CD8-positive, alpha-beta memory T cell (primary cell): ENCODE results near the gene SYVN1. TPM values are rescaled to one million over a fixed set of nuclear protein-coding genes. Genes with fewer than 3 reads are reported as not detected.
A peak's percentile ranks its signal among the peaks of the same experiment; 100 is the strongest.

Experiments
- CTCF ChIA-PET: fragments of 350-600 bp; sonication (Branson Sonifier 250); formaldehyde crosslinking; loops from one replicate; lab custom pipeline; 2021; ENCODE audit warnings: antibody characterized with exemption; lab: Charles Lee
- POLR2A ChIA-PET: fragments of 350-600 bp; sonication (Branson Sonifier 250); formaldehyde crosslinking; loops from one replicate; lab custom pipeline; 2021; ENCODE audit warnings: antibody characterized with exemption; lab: Charles Lee
- DNase-seq, 5 donors: peaks; one replicate each; pipeline versions ENCODE4 v3.0.0 to v3.0.0-alpha.2; 2020 to 2022; ENCODE audit warnings: mixed read lengths in 1 of 5
- H3K27ac ChIP-seq: one replicate; pipeline ENCODE4 v1.7.0; 2013; ENCODE audit warnings: low read depth, mild to moderate bottlenecking, low read length, moderate library complexity
- H3K27me3 ChIP-seq: 2 replicates; pipeline ENCODE4 v1.7.0; 2013; ENCODE audit warnings: low read length, mild to moderate bottlenecking; ENCODE audit not compliant: insufficient read depth, poor library complexity, severe bottlenecking
- H3K36me3 ChIP-seq: 2 replicates; pipeline ENCODE4 v1.7.0; 2013; ENCODE audit warnings: mild to moderate bottlenecking, low read length, moderate library complexity; ENCODE audit not compliant: insufficient read depth
- H3K4me1 ChIP-seq: 2 replicates; pipeline ENCODE4 v1.7.0; 2013; ENCODE audit warnings: mild to moderate bottlenecking, low read length, moderate library complexity; ENCODE audit not compliant: insufficient read depth
- H3K4me3 ChIP-seq: 2 replicates; pipeline ENCODE4 v1.7.0; 2013; ENCODE audit warnings: mild to moderate bottlenecking, low read length
- H3K9me3 ChIP-seq: 2 replicates; pipeline ENCODE4 v1.7.0; 2013; ENCODE audit warnings: mild to moderate bottlenecking, low read length
- H3K27ac Mint-ChIP-seq, 8 donors: one replicate each; pipeline ENCODE4 v1.8.0; 2020 to 2021; ENCODE audit warnings: mixed read lengths in 8 of 8, mild to moderate bottlenecking in 6 of 8, inconsistent platforms in 3 of 8, moderate library complexity in 3 of 8
- H3K27me3 Mint-ChIP-seq, 2 donors: one replicate each; pipeline ENCODE4 v1.8.0; 2020 to 2021; ENCODE audit warnings: mixed read lengths in 2 of 2, mild to moderate bottlenecking in 1 of 2, moderate library complexity in 1 of 2
- H3K36me3 Mint-ChIP-seq, 3 donors: one replicate each; pipeline ENCODE4 v1.8.0; 2020 to 2021; ENCODE audit warnings: mixed read lengths in 3 of 3, inconsistent platforms in 1 of 3, mild to moderate bottlenecking in 1 of 3
- H3K4me1 Mint-ChIP-seq, 3 donors: one replicate each; pipeline ENCODE4 v1.8.0; 2020 to 2021; ENCODE audit warnings: mixed read lengths in 3 of 3, inconsistent platforms in 1 of 3, mild to moderate bottlenecking in 1 of 3
- H3K4me3 Mint-ChIP-seq, 7 donors: one replicate each; pipeline ENCODE4 v1.8.0; 2020 to 2021; ENCODE audit warnings: mixed read lengths in 7 of 7, mild to moderate bottlenecking in 6 of 7, moderate library complexity in 4 of 7, inconsistent platforms in 2 of 7
- H3K9me3 Mint-ChIP-seq, 5 donors: one replicate each; pipeline ENCODE4 v1.8.0; 2020 to 2022; ENCODE audit warnings: mixed read lengths in 5 of 5, mild to moderate bottlenecking in 3 of 5, moderate library complexity in 2 of 5, inconsistent platforms in 1 of 5
- polyA plus RNA-seq: library from polyadenylated mRNA; unstranded; fragments of 300-500 nt; fragmentation: Illumina TruSeq; gene quantifications from one replicate; pipeline ENCODE4 v1.2.3, GENCODE V29; 2021
- total RNA-seq, 2 experiments: library from RNA; stranded (reverse); gene quantifications; one replicate each; pipeline ENCODE4 v1.2.3, GENCODE V29; 2021

Gene SYVN1
- total and polyA plus RNA-seq, 3 experiments from 2014 or later, result 19.6 to 39.7 (median 35.1) TPM

DNA sequence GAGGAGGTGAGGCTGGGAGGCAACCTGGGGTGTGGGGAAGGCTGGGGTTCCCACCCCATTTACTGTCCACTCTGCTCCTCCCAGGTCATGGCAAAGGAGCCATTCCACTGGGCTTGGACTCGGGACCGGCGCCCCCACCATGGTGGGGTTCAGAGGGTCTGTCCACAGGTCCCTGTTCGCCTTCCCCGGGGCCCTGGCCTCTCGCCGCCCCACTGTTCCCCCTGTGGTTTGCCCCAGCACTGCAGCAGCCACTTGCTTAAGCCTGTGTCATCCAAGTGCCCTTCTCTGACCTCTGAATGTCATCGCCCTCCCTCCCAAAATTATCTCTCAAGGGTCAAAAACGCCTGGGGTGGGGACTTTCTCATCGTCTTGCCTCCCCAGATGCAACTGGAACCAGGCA, 38.3 kb upstream of the SYVN1 start:
- no peak overlapping the region for H3K4me3 Mint-ChIP-seq
- H3K36me3 ChIP-seq, result no peaks in the 10 kb centered on the region
- H3K4me1 ChIP-seq, result no peaks in the 10 kb centered on the region
- no peaks in the 10 kb centered on the region for H3K27me3 ChIP-seq
- H3K9me3 Mint-ChIP-seq, result no peaks in the 10 kb centered on the region
- H3K27ac Mint-ChIP-seq, result no peak overlapping the region
- H3K4me3 ChIP-seq, result no peak overlapping the region
- H3K36me3 Mint-ChIP-seq, result no peaks in the 10 kb centered on the region
- CTCF ChIA-PET, result no interaction called here
- H3K27me3 Mint-ChIP-seq, result peaks cover 0 to 3% of the 10 kb centered on the region in 2 donors
- no peak overlapping the region for H3K27ac ChIP-seq
- no peaks in the 10 kb centered on the region for H3K9me3 ChIP-seq
- no peak for DNase-seq
- POLR2A ChIA-PET, result no interaction called here
- H3K4me1 Mint-ChIP-seq, result no peaks in the 10 kb centered on the region

DNA sequence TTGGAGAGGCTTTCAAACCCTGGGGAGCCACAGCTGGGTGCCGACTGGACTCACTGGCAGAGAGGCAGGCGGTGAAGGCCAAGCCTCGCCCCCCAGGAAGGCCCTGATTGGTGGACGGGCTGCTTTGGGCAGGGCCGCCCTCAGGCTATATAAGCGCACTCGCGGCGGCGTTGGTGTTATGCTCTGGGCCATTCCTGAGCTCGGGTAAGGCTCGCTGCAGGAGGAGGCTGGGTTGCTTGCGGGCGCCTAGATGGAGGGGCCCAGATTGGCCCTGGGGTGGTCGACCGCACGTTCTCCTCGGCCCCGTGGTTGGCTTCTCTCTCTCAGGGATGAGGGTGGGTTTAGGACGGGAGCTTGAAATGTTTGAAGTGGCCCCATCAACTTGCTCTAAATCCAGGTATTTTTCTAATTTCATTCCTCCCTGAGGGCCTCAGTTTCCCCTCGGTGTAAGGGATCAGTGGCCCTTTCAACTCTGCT, 35.8 kb upstream of the SYVN1 start, which contains the start of gene SPDYC:
TSS of gene SPDYC (plus strand) at position 176 of the 477 bp plus-strand sequence. CDS start 1,125 bp downstream, outside the sequence.
- POLR2A ChIA-PET, result no interaction called here
- no peaks in the 10 kb centered on the region for H3K9me3 Mint-ChIP-seq
- H3K36me3 Mint-ChIP-seq, result no peaks in the 10 kb centered on the region
- no peaks in the 10 kb centered on the region for H3K4me1 Mint-ChIP-seq
- no peak for DNase-seq
- peak within 1 kb of the TSS in 2 of 8 donors; percentile 51 to 80 for H3K27ac Mint-ChIP-seq
- CTCF ChIA-PET, result interaction anchor here (0.7 to 1.4 kb wide), 2 partner anchors 10 to 12 kb away, joined by 3 read pairs; partner anchors contain the start of gene CAPN1
- H3K27me3 ChIP-seq, result no peaks in the 10 kb centered on the region
- H3K4me3 Mint-ChIP-seq, result no peak within 1 kb of the TSS
- H3K9me3 ChIP-seq, result no peaks in the 10 kb centered on the region
- H3K4me3 ChIP-seq, result no peak within 1 kb of the TSS
- peaks cover 0 to 4% of the 10 kb centered on the region in 2 donors for H3K27me3 Mint-ChIP-seq
- no peaks in the 10 kb centered on the region for H3K36me3 ChIP-seq
- H3K4me1 ChIP-seq, result no peaks in the 10 kb centered on the region
- H3K27ac ChIP-seq, result peak within 1 kb of the TSS; percentile 57

DNA sequence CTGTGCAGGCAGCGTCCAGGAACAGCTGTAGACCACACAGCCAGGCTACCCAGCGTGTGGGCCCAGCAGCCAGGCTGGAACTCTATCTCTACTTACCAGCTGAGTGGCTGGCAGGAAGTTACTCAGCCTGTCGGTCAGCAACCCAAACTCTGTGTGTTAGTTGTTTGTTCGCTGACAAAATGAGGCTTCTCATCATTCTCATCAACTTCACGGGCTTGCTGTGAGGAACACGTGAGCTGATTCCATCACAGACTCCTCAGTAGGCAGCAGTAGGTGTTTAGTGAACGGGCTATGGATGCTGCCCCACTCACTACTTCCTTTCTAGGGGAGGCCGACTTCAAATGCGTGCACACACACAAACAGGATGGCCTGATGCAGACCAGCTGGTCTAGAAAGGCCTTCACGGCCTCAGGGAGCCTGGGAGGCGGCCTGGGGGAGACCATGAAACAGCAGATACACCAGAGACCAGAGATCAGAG, 34.9 kb upstream of the SYVN1 start:
- H3K27ac Mint-ChIP-seq, result peak overlapping the region in 2 of 8 donors; percentile 51 to 80
- Histone ChIP-seq H3K9me3 (no peaks in the 10 kb centered on the region), H3K27ac (peak overlapping the region; percentile 57), H3K27me3 (no peaks in the 10 kb centered on the region), H3K4me1 (no peaks in the 10 kb centered on the region), H3K4me3 (no peak overlapping the region), H3K36me3 (no peaks in the 10 kb centered on the region)
- no peaks in the 10 kb centered on the region for H3K9me3 Mint-ChIP-seq
- ChIA-PET POLR2A (no interaction called here), CTCF (interaction anchor here (1.4 kb wide), 1 partner anchor 11 kb away, joined by 3 read pairs; no protein-coding TSS in a partner anchor)
- no peak for DNase-seq
- H3K27me3 Mint-ChIP-seq, result peaks cover 0 to 6% of the 10 kb centered on the region in 2 donors
- no peak overlapping the region for H3K4me3 Mint-ChIP-seq
- no peaks in the 10 kb centered on the region for H3K4me1 Mint-ChIP-seq
- H3K36me3 Mint-ChIP-seq, result no peaks in the 10 kb centered on the region

DNA sequence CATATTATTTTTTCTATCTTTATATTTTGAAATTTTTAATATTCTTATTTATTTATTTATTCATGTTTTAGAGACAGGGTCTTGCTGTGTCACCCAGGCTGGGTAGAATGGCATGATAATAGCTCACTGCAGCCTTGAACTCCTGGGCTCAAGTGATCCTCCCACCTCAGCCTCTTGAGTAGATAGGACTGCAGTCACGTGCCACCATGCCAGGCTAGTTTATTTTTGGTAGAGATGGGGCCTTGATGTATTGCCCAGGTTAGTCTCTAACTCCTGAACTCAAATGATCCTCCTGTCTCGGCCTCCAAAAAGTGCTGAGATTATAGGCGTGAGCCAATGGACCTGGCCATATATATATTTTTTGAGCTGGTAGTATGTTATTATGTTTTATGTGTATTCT, 33.3 kb upstream of the SYVN1 start:
- Mint-ChIP-seq H3K36me3 (no peaks in the 10 kb centered on the region), H3K27me3 (peaks cover 0 to 6% of the 10 kb centered on the region in 2 donors)
- CTCF ChIA-PET, result interaction anchor here (0.6 kb wide), 1 partner anchor 163 kb away, joined by 3 read pairs; no protein-coding TSS in a partner anchor

DNA sequence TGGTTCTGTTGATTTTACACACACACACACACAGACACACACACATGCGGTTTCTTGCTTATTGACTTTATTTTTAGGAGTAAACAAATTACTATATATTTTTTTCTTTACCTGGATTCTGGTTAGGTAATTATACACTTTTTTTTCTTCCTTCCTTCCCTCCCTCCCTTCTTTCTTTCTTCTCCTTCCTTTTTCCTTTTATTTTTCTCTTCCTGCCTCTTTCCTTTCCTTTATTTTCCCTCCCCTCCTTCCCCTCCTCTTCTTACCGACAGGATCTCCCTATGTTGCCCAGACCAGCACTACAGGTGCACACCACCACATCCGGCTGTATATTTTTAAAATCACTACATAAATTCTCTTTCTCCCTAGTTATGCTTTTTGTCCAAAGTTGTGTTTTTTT, 32.6 kb upstream of the SYVN1 start:
- Histone ChIP-seq H3K9me3 (no peaks in the 10 kb centered on the region), H3K36me3 (no peaks in the 10 kb centered on the region), H3K27ac (no peak overlapping the region), H3K4me3 (no peak overlapping the region), H3K27me3 (no peaks in the 10 kb centered on the region), H3K4me1 (no peaks in the 10 kb centered on the region)
- no peak overlapping the region for H3K27ac Mint-ChIP-seq
- H3K4me3 Mint-ChIP-seq, result no peak overlapping the region
- H3K36me3 Mint-ChIP-seq, result no peaks in the 10 kb centered on the region
- ChIA-PET CTCF (interaction anchor here (0.6 kb wide), 1 partner anchor 164 kb away, joined by 3 read pairs; no protein-coding TSS in a partner anchor), POLR2A (no interaction called here)
- DNase-seq, result no peak
- no peaks in the 10 kb centered on the region for H3K9me3 Mint-ChIP-seq
- H3K4me1 Mint-ChIP-seq, result no peaks in the 10 kb centered on the region
- H3K27me3 Mint-ChIP-seq, result peaks cover 0 to 6% of the 10 kb centered on the region in 2 donors

More for the DNA sequence above, 33.3 kb upstream of the SYVN1 start:
- no peaks in the 10 kb centered on the region for H3K4me1 ChIP-seq
- H3K27ac ChIP-seq, result no peak overlapping the region
- no peaks in the 10 kb centered on the region for H3K9me3 ChIP-seq
- DNase-seq, result no peak
- no peaks in the 10 kb centered on the region for H3K27me3 ChIP-seq
- no peaks in the 10 kb centered on the region for H3K36me3 ChIP-seq
- Mint-ChIP-seq H3K4me1 (no peaks in the 10 kb centered on the region), H3K27ac (no peak overlapping the region), H3K4me3 (no peak overlapping the region), H3K9me3 (no peaks in the 10 kb centered on the region)
- POLR2A ChIA-PET, result no interaction called here
- no peak overlapping the region for H3K4me3 ChIP-seq

DNA sequence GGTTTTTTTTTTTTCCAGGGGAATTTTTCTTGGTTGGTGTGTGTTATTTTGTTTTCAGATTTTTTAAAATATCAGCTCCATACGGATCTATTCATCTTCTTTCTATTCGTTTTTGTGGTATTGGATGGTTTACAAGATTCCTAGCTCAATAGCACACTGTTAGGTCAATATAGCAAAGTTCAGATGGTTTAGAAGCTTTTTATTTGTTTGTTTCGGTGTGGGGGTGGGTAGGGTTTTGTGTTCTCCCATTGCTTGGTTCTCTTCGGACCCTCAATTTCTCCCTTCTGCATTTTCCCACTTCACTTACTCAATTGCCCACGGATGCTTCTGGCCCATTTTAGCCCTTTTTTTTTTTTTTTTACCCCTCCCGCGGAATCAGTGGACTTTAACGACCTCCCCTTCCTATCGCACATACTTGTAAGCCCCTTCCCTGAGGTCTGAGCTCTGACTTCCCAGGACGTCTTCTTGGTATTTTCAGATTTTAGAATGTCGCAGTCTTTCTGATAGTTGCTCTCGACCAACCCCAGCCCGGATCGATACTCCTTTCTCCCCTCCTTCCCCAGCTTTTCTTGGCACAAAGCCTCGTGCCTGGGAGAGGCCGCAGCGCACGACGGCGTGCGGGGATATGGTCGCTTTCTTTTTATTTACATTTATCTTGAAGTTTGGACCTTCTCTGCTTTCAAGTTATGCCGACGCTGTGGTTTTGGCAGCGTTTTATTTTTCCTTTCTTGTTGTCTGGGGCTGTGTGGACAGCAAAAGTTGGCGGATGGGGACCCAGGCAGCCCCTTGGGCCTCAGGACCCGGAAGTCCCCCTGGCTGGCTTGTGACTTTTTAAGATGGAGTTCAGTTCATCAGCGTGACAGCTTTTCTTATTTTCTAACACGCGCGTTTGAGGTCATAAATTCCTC, 31.3 kb upstream of the SYVN1 start:
- no peaks in the 10 kb centered on the region for H3K9me3 Mint-ChIP-seq
- Histone ChIP-seq H3K4me3 (no peak overlapping the region), H3K9me3 (no peaks in the 10 kb centered on the region), H3K27ac (no peak overlapping the region), H3K4me1 (no peaks in the 10 kb centered on the region), H3K36me3 (no peaks in the 10 kb centered on the region), H3K27me3 (no peaks in the 10 kb centered on the region)
- no peaks in the 10 kb centered on the region for H3K4me1 Mint-ChIP-seq
- peak overlapping the region in 2 of 8 donors; percentile 71 to 75 for H3K27ac Mint-ChIP-seq
- CTCF ChIA-PET, result no interaction called here
- no peak for DNase-seq
- POLR2A ChIA-PET, result interaction anchor here (0.6 to 1.0 kb wide), 3 partner anchors 11 to 798 kb away, joined by 4 to 9 read pairs (median 5); no protein-coding TSS in a partner anchor
- H3K4me3 Mint-ChIP-seq, result no peak overlapping the region
- peaks cover 5 to 6% of the 10 kb centered on the region in 2 donors for H3K27me3 Mint-ChIP-seq
- H3K36me3 Mint-ChIP-seq, result no peaks in the 10 kb centered on the region

DNA sequence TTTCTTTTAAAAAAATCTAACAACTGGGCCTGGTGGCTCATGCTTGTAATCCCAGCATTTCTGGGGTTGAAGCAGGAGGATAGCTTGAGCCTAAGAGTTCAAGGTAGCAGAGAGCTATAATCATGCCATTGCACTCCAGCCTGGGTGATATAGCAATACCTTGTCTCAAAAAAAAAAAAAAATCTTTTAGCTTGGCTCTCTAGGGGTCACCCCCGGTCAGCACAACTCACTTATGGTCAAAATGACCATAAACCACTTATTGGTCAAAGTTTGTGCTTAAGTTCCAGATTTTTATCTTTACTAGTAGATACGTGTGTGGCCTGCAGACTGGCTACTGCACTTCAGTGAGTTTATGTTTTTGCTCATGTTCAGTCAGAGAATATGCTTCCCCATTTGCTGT, 29.4 kb upstream of the SYVN1 start:
- DNase-seq, result no peak
- CTCF ChIA-PET, result interaction anchor here (1.0 kb wide), 1 partner anchor 18 kb away, joined by 3 read pairs; the partner anchor contains the start of gene CAPN1
- Histone ChIP-seq H3K9me3 (no peaks in the 10 kb centered on the region), H3K27ac (no peak overlapping the region), H3K27me3 (no peaks in the 10 kb centered on the region), H3K36me3 (no peaks in the 10 kb centered on the region), H3K4me1 (no peaks in the 10 kb centered on the region), H3K4me3 (no peak overlapping the region)
- Mint-ChIP-seq H3K4me1 (no peaks in the 10 kb centered on the region), H3K36me3 (no peaks in the 10 kb centered on the region), H3K4me3 (no peak overlapping the region), H3K9me3 (no peaks in the 10 kb centered on the region), H3K27me3 (peaks cover 10 to 15% of the 10 kb centered on the region in 2 donors), H3K27ac (no peak overlapping the region)
- POLR2A ChIA-PET, result no interaction called here

DNA sequence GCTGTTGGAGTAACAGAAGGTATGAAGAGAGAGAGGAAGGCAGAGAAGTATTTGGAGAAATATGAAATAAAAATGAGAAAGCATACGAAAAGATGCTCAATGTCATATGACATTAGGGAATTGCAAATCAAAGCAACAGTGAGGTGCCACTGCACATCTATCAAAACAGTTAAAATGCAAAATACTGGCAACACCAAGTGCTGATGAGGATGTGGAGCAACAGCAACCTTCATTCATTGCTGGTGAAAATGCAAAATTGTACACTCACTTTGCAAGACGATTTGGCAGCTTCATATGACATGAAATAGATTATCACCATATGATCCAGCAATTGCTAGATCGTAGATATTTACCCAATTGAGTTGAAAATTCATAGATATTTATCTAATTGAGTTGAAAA, 26.3 kb upstream of the SYVN1 start:
- H3K4me3 Mint-ChIP-seq, result no peak overlapping the region

More for the DNA sequence above, 26.3 kb upstream of the SYVN1 start:
- DNase-seq, result no peak
- Mint-ChIP-seq H3K36me3 (no peaks in the 10 kb centered on the region), H3K4me1 (no peaks in the 10 kb centered on the region), H3K9me3 (no peaks in the 10 kb centered on the region), H3K27ac (no peak overlapping the region), H3K27me3 (peaks cover 11 to 15% of the 10 kb centered on the region in 2 donors)
- H3K4me3 ChIP-seq, result no peak overlapping the region
- no peaks in the 10 kb centered on the region for H3K4me1 ChIP-seq
- H3K36me3 ChIP-seq, result no peaks in the 10 kb centered on the region
- no peaks in the 10 kb centered on the region for H3K27me3 ChIP-seq
- no peak overlapping the region for H3K27ac ChIP-seq
- H3K9me3 ChIP-seq, result no peaks in the 10 kb centered on the region
- ChIA-PET POLR2A (no interaction called here), CTCF (no interaction called here)
